Mesenchymal stem cell (in vitro differentiated cells and primary cell): Measurements from ENCODE around the gene KAT6B.

Experiments used
- DNase-seq: peaks from one replicate; pipeline ENCODE4 v3.0.0-alpha.2; 2013
- H2AFZ ChIP-seq: one replicate; pipeline ENCODE4 v1.6.1; 2013; ENCODE audit warnings: low read depth, mild to moderate bottlenecking, control low read depth, inconsistent platforms, low read length, moderate library complexity
- H2AK5ac ChIP-seq: 2 replicates; pipeline ENCODE4 v1.6.1; 2013; ENCODE audit warnings: low read length, moderate library complexity, mild to moderate bottlenecking, inconsistent platforms; ENCODE audit not compliant: severe bottlenecking
- H2BK120ac ChIP-seq: one replicate; pipeline ENCODE4 v1.6.1; 2013; ENCODE audit warnings: low read depth, mild to moderate bottlenecking, inconsistent platforms, low read length, moderate library complexity
- H2BK12ac ChIP-seq, 2 experiments: one replicate each; pipeline ENCODE4 v1.6.1; 2013; ENCODE audit warnings: inconsistent platforms in 2 of 2, low read length in 2 of 2, mild to moderate bottlenecking in 2 of 2, moderate library complexity in 2 of 2, control low read depth in 1 of 2
- H2BK15ac ChIP-seq: one replicate; pipeline ENCODE4 v1.6.1; 2013; ENCODE audit warnings: mild to moderate bottlenecking, low read depth, inconsistent platforms; ENCODE audit not compliant: poor library complexity, severe bottlenecking
- H2BK5ac ChIP-seq: 2 replicates; pipeline ENCODE4 v1.6.1; 2013; ENCODE audit warnings: low read depth, mild to moderate bottlenecking, low read length, control low read depth, inconsistent platforms; ENCODE audit not compliant: poor library complexity, severe bottlenecking
- H3K14ac ChIP-seq, 2 experiments: one replicate each; pipeline ENCODE4 v1.6.1; 2013; ENCODE audit warnings: inconsistent platforms in 2 of 2, low read length in 2 of 2, control low read depth in 1 of 2, mild to moderate bottlenecking in 1 of 2, moderate library complexity in 1 of 2
- H3K18ac ChIP-seq, 2 experiments: one replicate each; pipeline ENCODE4 v1.6.1; 2013; ENCODE audit warnings: inconsistent platforms in 2 of 2, low read length in 2 of 2, control low read depth in 1 of 2, low read depth in 1 of 2, mild to moderate bottlenecking in 1 of 2
- H3K23ac ChIP-seq, 2 experiments: one replicate each; pipeline ENCODE4 v1.6.1; 2013; ENCODE audit warnings: inconsistent platforms in 2 of 2, low read length in 2 of 2, mild to moderate bottlenecking in 2 of 2, moderate library complexity in 2 of 2, control low read depth in 1 of 2
- H3K27ac ChIP-seq: 2 replicates; pipeline ENCODE4 v1.5.1; 2013; ENCODE audit warnings: mild to moderate bottlenecking, moderate library complexity, low read length, control low read depth, inconsistent platforms; ENCODE audit not compliant: poor library complexity, severe bottlenecking
- H3K27me3 ChIP-seq, 2 experiments: 2 replicates each; pipeline versions ENCODE4 v1.6.1 to v1.7.0; 2013; ENCODE audit warnings: low read length in 2 of 2, mild to moderate bottlenecking in 2 of 2, moderate library complexity in 2 of 2, control low read depth in 1 of 2, inconsistent platforms in 1 of 2; ENCODE audit not compliant: control insufficient read depth in 1 of 2, insufficient read depth in 1 of 2
- H3K36me3 ChIP-seq, 2 experiments: 2 replicates each; pipeline versions ENCODE4 v1.6.1 to v1.7.0; 2013; ENCODE audit warnings: low read length in 2 of 2, control low read depth in 1 of 2, inconsistent platforms in 1 of 2, low read depth in 1 of 2, mild to moderate bottlenecking in 1 of 2; ENCODE audit not compliant: insufficient read depth in 2 of 2, control insufficient read depth in 1 of 2
- H3K4ac ChIP-seq, 2 experiments: one replicate each; pipeline ENCODE4 v1.6.1; 2013; ENCODE audit warnings: inconsistent platforms in 2 of 2, low read length in 2 of 2, mild to moderate bottlenecking in 2 of 2, moderate library complexity in 2 of 2, control low read depth in 1 of 2, low read depth in 1 of 2
- H3K4me1 ChIP-seq: 2 replicates; pipeline ENCODE4 v1.6.1; 2013; ENCODE audit warnings: low read depth, low read length, control low read depth; ENCODE audit not compliant: control insufficient read depth, insufficient read depth
- H3K4me2 ChIP-seq: 2 replicates; pipeline ENCODE4 v1.6.1; 2013; ENCODE audit warnings: low read length, mild to moderate bottlenecking, inconsistent platforms; ENCODE audit not compliant: poor library complexity, severe bottlenecking
- H3K4me3 ChIP-seq, 2 experiments: 2 replicates each; pipeline versions ENCODE4 v1.5.1 to v1.7.0; 2013; ENCODE audit warnings: low read length in 2 of 2, mild to moderate bottlenecking in 2 of 2, control low read depth in 1 of 2, low read depth in 1 of 2; ENCODE audit not compliant: insufficient read depth in 1 of 2
- H3K79me1 ChIP-seq: replicated peaks from 2 replicates; pipeline ENCODE4 v1.6.1; 2013; ENCODE audit warnings: mild to moderate bottlenecking, control low read depth, low read length, inconsistent platforms; ENCODE audit not compliant: poor library complexity, severe bottlenecking
- H3K9ac ChIP-seq: 2 replicates; pipeline ENCODE4 v1.7.0; 2013; ENCODE audit warnings: mild to moderate bottlenecking, low read length, moderate library complexity
- H3K9me3 ChIP-seq: 2 replicates; pipeline ENCODE4 v1.7.0; 2013; ENCODE audit warnings: mild to moderate bottlenecking, low read length; ENCODE audit not compliant: control insufficient read depth
- H4K8ac ChIP-seq: one replicate; pipeline ENCODE4 v1.6.1; 2013; ENCODE audit warnings: inconsistent platforms, mild to moderate bottlenecking, low read length, moderate library complexity
- H4K91ac ChIP-seq: one replicate; pipeline ENCODE4 v1.6.1; 2013; ENCODE audit warnings: mild to moderate bottlenecking, low read length, inconsistent platforms
- WGBS: methylation state at CpG from one replicate; pipeline ENCODE4 v1.1.7; 2013; ENCODE audit warnings: mixed read lengths; 5-methylcytosine and 5-hydroxymethylcytosine counted together

The KAT6B gene

DNA sequence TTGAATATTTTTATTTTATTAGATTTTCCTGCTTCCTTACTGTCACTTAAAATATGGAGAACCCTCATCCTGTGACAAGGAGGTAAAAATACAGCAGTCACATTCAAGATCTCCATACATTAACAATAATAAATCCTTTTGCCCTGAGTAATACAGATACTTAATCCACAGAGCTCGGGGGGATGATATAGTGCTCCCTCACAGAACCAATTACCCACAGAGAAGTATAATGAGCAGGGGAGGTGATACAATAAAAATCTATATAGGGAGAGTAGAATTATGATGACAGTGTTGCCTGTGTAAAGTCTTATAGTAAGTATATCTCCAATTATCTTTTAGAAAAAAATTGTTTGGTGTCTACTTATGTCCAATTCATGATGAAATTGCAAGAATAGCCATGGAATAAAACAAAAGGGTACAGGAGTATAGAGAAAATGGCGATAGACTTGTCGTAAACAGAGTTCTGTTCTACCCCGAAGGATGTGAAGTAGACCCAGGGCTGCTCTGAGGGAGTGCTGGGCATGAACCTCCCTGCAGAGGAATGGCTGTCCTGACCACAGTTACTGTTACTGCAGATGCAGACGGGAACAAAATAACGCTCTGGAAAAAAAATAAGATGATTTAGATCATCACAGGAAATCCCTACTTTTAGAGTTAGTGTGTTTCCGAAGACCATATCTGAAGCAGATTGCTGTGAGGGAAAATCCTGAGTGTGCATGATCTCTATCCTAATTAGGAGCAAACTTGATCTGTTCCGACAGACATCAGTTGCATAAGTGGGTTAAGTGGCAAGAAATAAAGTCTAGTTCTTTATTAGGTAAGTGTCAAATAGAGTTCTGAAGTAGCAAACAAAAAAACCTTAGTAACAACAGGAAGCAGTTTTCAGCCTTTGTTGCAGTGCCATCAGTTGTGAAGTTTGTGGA is 123.7 kb downstream of the KAT6B start:
- no peak overlapping the region for H2BK120ac ChIP-seq
- no peak overlapping the region for H3K23ac ChIP-seq
- H3K9me3 ChIP-seq: no peaks in the 10 kb centered on the region
- no peak overlapping the region for H2BK15ac ChIP-seq
- no peak overlapping the region for H4K91ac ChIP-seq
- no peak overlapping the region for H2AK5ac ChIP-seq
- no peak overlapping the region for H2BK5ac ChIP-seq
- H4K8ac ChIP-seq: no peak overlapping the region
- no peak overlapping the region for H3K18ac ChIP-seq
- no peaks in the 10 kb centered on the region for H3K4me1 ChIP-seq
- H3K9ac ChIP-seq: peak overlapping the region; percentile 50
- H3K4me3 ChIP-seq: no peak overlapping the region
- H3K27me3 ChIP-seq: no peaks in the 10 kb centered on the region
- H3K4ac ChIP-seq: no peak overlapping the region
- peaks cover 18% of the 10 kb centered on the region for H3K79me1 ChIP-seq
- WGBS: 81% methylated on average over 7 of the region's 8 CpGs
- H3K14ac ChIP-seq: no peak overlapping the region
- no peak overlapping the region for H2BK12ac ChIP-seq
- no peak overlapping the region for H3K4me2 ChIP-seq
- DNase-seq: peak; percentile 21
- no peaks in the 10 kb centered on the region for H3K36me3 ChIP-seq
- H3K27ac ChIP-seq: no peak overlapping the region
- H2AFZ ChIP-seq: no peak overlapping the region

GRCh38 chr10:74953214-74953613 is 126.8 kb downstream of the KAT6B start:
- H3K9ac ChIP-seq: peak overlapping the region; percentile 31

DNA sequence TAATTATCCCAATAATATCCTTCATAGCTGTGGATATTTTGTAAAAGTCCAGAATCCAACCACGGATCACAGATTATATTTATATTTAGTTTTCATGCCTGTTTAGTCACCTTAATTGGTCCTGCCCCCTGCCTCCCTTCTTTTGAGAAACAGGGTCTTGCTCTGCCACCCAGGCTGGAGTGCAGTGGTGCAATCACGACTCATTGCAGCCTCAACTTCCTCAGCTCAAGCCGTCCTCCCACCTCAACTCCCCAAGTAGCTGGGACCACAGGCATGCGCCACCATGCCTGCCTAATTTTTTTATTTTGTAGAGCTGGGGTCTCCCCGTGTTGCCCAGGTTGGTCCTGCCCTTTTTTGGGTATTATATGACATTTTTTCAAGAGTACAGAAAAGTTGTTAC is 129.4 kb downstream of the KAT6B start:
- Histone ChIP-seq H3K27me3 (no peaks in the 10 kb centered on the region), H3K9me3 (no peaks in the 10 kb centered on the region), H2AK5ac (no peak overlapping the region), H3K18ac (no peak overlapping the region), H2AFZ (no peak overlapping the region), H4K91ac (no peak overlapping the region), H3K14ac (no peak overlapping the region), H4K8ac (no peak overlapping the region), H3K4me1 (peaks cover 2% of the 10 kb centered on the region), H2BK15ac (no peak overlapping the region), H3K9ac (no peak overlapping the region), H3K79me1 (peaks cover 15% of the 10 kb centered on the region), H3K27ac (no peak overlapping the region), H3K36me3 (no peaks in the 10 kb centered on the region), H3K23ac (no peak overlapping the region), H2BK5ac (no peak overlapping the region), H2BK120ac (no peak overlapping the region), H2BK12ac (no peak overlapping the region), H3K4ac (no peak overlapping the region), H3K4me2 (no peak overlapping the region), H3K4me3 (no peak overlapping the region)
- DNase-seq: no peak
- 81% methylated on average over 4 of the region's 5 CpGs for WGBS

More at GRCh38 chr10:74953214-74953613, 126.8 kb downstream of the KAT6B start:
- Histone ChIP-seq H3K4me2 (no peak overlapping the region), H3K14ac (no peak overlapping the region), H3K79me1 (peaks cover 15% of the 10 kb centered on the region), H4K8ac (no peak overlapping the region), H3K4me3 (no peak overlapping the region), H2AFZ (no peak overlapping the region), H3K9me3 (no peaks in the 10 kb centered on the region), H2BK120ac (no peak overlapping the region), H3K4me1 (peaks cover 2% of the 10 kb centered on the region), H3K18ac (no peak overlapping the region), H2BK12ac (no peak overlapping the region), H3K27me3 (no peaks in the 10 kb centered on the region), H3K27ac (no peak overlapping the region), H2BK5ac (no peak overlapping the region), H4K91ac (no peak overlapping the region), H2AK5ac (no peak overlapping the region), H3K23ac (no peak overlapping the region), H2BK15ac (no peak overlapping the region), H3K36me3 (no peaks in the 10 kb centered on the region), H3K4ac (no peak overlapping the region)
- DNase-seq: no peak
- WGBS: over 99% methylated on average over 2 of the region's 2 CpGs

DNA sequence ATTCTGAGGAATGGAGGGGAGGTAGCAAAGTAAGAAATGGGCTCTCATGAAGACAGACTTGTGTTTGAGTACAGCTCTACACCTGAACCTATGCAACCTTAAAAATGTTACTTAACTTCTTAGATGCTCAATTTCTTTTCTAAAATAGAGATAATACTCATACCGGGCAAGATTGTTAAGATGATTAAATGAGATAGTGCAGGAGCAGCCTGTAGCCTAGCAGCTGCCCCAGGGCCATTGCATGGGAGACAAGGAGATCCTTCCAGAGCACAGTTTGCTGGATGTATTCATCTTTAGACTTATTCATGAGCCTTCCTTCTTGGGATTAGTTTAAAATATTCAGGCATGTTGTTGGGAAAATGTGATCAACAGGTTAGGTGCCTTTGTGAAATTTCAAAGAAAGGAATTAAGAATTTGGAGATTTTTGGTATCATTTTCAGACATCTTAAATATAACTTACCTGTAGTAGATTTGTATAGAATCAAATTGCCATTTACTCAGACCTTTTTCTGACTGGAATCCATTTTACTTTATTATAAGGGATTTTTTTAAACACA is 130.2 kb downstream of the KAT6B start:
- no peak overlapping the region for H4K8ac ChIP-seq
- H3K27me3 ChIP-seq: no peaks in the 10 kb centered on the region
- H3K18ac ChIP-seq: no peak overlapping the region
- peaks cover 13% of the 10 kb centered on the region for H3K79me1 ChIP-seq
- H2AFZ ChIP-seq: no peak overlapping the region
- H3K27ac ChIP-seq: no peak overlapping the region
- no peak overlapping the region for H3K23ac ChIP-seq
- peaks cover 0 to 4% of the 10 kb centered on the region in 2 experiments for H3K36me3 ChIP-seq
- H2BK120ac ChIP-seq: no peak overlapping the region
- H3K14ac ChIP-seq: no peak overlapping the region
- H2AK5ac ChIP-seq: no peak overlapping the region
- H3K9ac ChIP-seq: no peak overlapping the region
- WGBS: 100% methylated on average over 1 of the region's 1 CpG
- peaks cover 2% of the 10 kb centered on the region for H3K4me1 ChIP-seq
- no peak overlapping the region for H2BK5ac ChIP-seq
- no peak overlapping the region for H3K4ac ChIP-seq
- H2BK15ac ChIP-seq: no peak overlapping the region
- DNase-seq: no peak
- no peak overlapping the region for H3K4me3 ChIP-seq
- no peak overlapping the region for H4K91ac ChIP-seq
- no peak overlapping the region for H2BK12ac ChIP-seq
- no peak overlapping the region for H3K4me2 ChIP-seq
- H3K9me3 ChIP-seq: no peaks in the 10 kb centered on the region
